ENCODE results near the gene ABCC5.

The ABCC5 gene

GRCh38 chr3:183987000-183987600, 30.6 kb downstream of the ABCC5 start:
- Histone ChIP-seq H3K36me3 (ENCODE audit: control insufficient read depth, insufficient read depth, low read length) (peaks cover 23% of the 10 kb centered on the region), H3K9me3 (ENCODE audit: control insufficient read depth, low read length) (no peaks in the 10 kb centered on the region), H3K27me3 (ENCODE audit: control insufficient read depth, insufficient read depth, low read length) (no peaks in the 10 kb centered on the region), H3K4me1 (ENCODE audit: control insufficient read depth, insufficient read depth, low read length) (peaks cover 12% of the 10 kb centered on the region), H3K9ac (ENCODE audit: low read length) (no peak overlapping the region), H3K4me3 (ENCODE audit: low read length) (no peak overlapping the region)

- Histone ChIP-seq H3K9me3 (ENCODE audit: control insufficient read depth, low read length) (no peaks in the 10 kb centered on the region), H3K36me3 (ENCODE audit: control insufficient read depth, insufficient read depth, low read length) (peaks cover 27% of the 10 kb centered on the region), H3K4me3 (ENCODE audit: low read length) (no peak overlapping the region), H3K27me3 (ENCODE audit: control insufficient read depth, insufficient read depth, low read length) (no peaks in the 10 kb centered on the region), H3K4me1 (ENCODE audit: control insufficient read depth, insufficient read depth, low read length) (no peaks in the 10 kb centered on the region), H3K9ac (ENCODE audit: low read length) (no peak overlapping the region)
Measured at GRCh38 chr3:183984749-183985729, 32.6 kb downstream of the ABCC5 start.

- Histone ChIP-seq H3K4me3 (ENCODE audit: low read length) (no peak overlapping the region), H3K9me3 (ENCODE audit: control insufficient read depth, low read length) (no peaks in the 10 kb centered on the region), H3K36me3 (ENCODE audit: control insufficient read depth, insufficient read depth, low read length) (peaks cover 27% of the 10 kb centered on the region), H3K27me3 (ENCODE audit: control insufficient read depth, insufficient read depth, low read length) (no peaks in the 10 kb centered on the region), H3K4me1 (ENCODE audit: control insufficient read depth, insufficient read depth, low read length) (no peaks in the 10 kb centered on the region), H3K9ac (ENCODE audit: low read length) (no peak overlapping the region)
Measured at GRCh38 chr3:183984127-183984740, 33.5 kb downstream of the ABCC5 start.

- Histone ChIP-seq H3K9me3 (ENCODE audit: control insufficient read depth, low read length) (no peaks in the 10 kb centered on the region), H3K4me1 (ENCODE audit: control insufficient read depth, insufficient read depth, low read length) (no peaks in the 10 kb centered on the region), H3K27me3 (ENCODE audit: control insufficient read depth, insufficient read depth, low read length) (no peaks in the 10 kb centered on the region), H3K9ac (ENCODE audit: low read length) (no peak overlapping the region), H3K4me3 (ENCODE audit: low read length) (no peak overlapping the region), H3K36me3 (ENCODE audit: control insufficient read depth, insufficient read depth, low read length) (peaks cover 15% of the 10 kb centered on the region)
Measured at GRCh38 chr3:183981990-183982644, 35.6 kb downstream of the ABCC5 start.

- Histone ChIP-seq H3K36me3 (ENCODE audit: control insufficient read depth, insufficient read depth, low read length) (peaks cover 18% of the 10 kb centered on the region), H3K27me3 (ENCODE audit: control insufficient read depth, insufficient read depth, low read length) (no peaks in the 10 kb centered on the region), H3K4me3 (ENCODE audit: low read length) (no peak overlapping the region), H3K4me1 (ENCODE audit: control insufficient read depth, insufficient read depth, low read length) (no peaks in the 10 kb centered on the region), H3K9ac (ENCODE audit: low read length) (no peak overlapping the region), H3K9me3 (ENCODE audit: control insufficient read depth, low read length) (no peaks in the 10 kb centered on the region)
Measured at GRCh38 chr3:183980403-183980802, 37.3 kb downstream of the ABCC5 start.

GRCh38 chr3:183975981-183976662, 41.6 kb downstream of the ABCC5 start:
- Histone ChIP-seq H3K4me3 (ENCODE audit: low read length) (no peak overlapping the region), H3K9ac (ENCODE audit: low read length) (no peak overlapping the region), H3K36me3 (ENCODE audit: control insufficient read depth, insufficient read depth, low read length) (peaks cover 6% of the 10 kb centered on the region), H3K9me3 (ENCODE audit: control insufficient read depth, low read length) (no peaks in the 10 kb centered on the region), H3K27me3 (ENCODE audit: control insufficient read depth, insufficient read depth, low read length) (no peaks in the 10 kb centered on the region), H3K4me1 (ENCODE audit: control insufficient read depth, insufficient read depth, low read length) (no peaks in the 10 kb centered on the region)

GRCh38 chr3:183968666-183969245, 48.9 kb downstream of the ABCC5 start:
- no peak overlapping the region for H3K9ac ChIP-seq (ENCODE audit: low read length)
- H3K4me1 ChIP-seq (ENCODE audit: control insufficient read depth, insufficient read depth, low read length): peaks cover 26% of the 10 kb centered on the region
- no peaks in the 10 kb centered on the region for H3K9me3 ChIP-seq (ENCODE audit: control insufficient read depth, low read length)
- H3K4me3 ChIP-seq (ENCODE audit: low read length): no peak overlapping the region
- peaks cover 16% of the 10 kb centered on the region for H3K36me3 ChIP-seq (ENCODE audit: control insufficient read depth, insufficient read depth, low read length)
- H3K27me3 ChIP-seq (ENCODE audit: control insufficient read depth, insufficient read depth, low read length): no peaks in the 10 kb centered on the region

- Histone ChIP-seq H3K9ac (ENCODE audit: low read length) (peak overlapping the region; percentile 23), H3K4me1 (ENCODE audit: control insufficient read depth, insufficient read depth, low read length) (peaks cover 26% of the 10 kb centered on the region), H3K36me3 (ENCODE audit: control insufficient read depth, insufficient read depth, low read length) (peaks cover 23% of the 10 kb centered on the region), H3K9me3 (ENCODE audit: control insufficient read depth, low read length) (no peaks in the 10 kb centered on the region), H3K27me3 (ENCODE audit: control insufficient read depth, insufficient read depth, low read length) (no peaks in the 10 kb centered on the region), H3K4me3 (ENCODE audit: low read length) (no peak overlapping the region)
Measured at GRCh38 chr3:183967693-183968092, 50.0 kb downstream of the ABCC5 start.

- Histone ChIP-seq H3K36me3 (ENCODE audit: control insufficient read depth, insufficient read depth, low read length) (peaks cover 23% of the 10 kb centered on the region), H3K9ac (ENCODE audit: low read length) (no peak overlapping the region), H3K4me3 (ENCODE audit: low read length) (no peak overlapping the region), H3K4me1 (ENCODE audit: control insufficient read depth, insufficient read depth, low read length) (peaks cover 26% of the 10 kb centered on the region), H3K9me3 (ENCODE audit: control insufficient read depth, low read length) (no peaks in the 10 kb centered on the region), H3K27me3 (ENCODE audit: control insufficient read depth, insufficient read depth, low read length) (no peaks in the 10 kb centered on the region)
Measured at GRCh38 chr3:183966361-183966791, 51.3 kb downstream of the ABCC5 start.

- Histone ChIP-seq H3K4me3 (ENCODE audit: low read length) (no peak overlapping the region), H3K4me1 (ENCODE audit: control insufficient read depth, insufficient read depth, low read length) (peaks cover 42% of the 10 kb centered on the region), H3K9me3 (ENCODE audit: control insufficient read depth, low read length) (no peaks in the 10 kb centered on the region), H3K36me3 (ENCODE audit: control insufficient read depth, insufficient read depth, low read length) (peaks cover 27% of the 10 kb centered on the region), H3K9ac (ENCODE audit: low read length) (no peak overlapping the region), H3K27me3 (ENCODE audit: control insufficient read depth, insufficient read depth, low read length) (no peaks in the 10 kb centered on the region)
Measured at GRCh38 chr3:183962807-183963206, 54.9 kb downstream of the ABCC5 start.

GRCh38 chr3:183959214-183959613, 58.5 kb downstream of the ABCC5 start:
- no peaks in the 10 kb centered on the region for H3K27me3 ChIP-seq (ENCODE audit: control insufficient read depth, insufficient read depth, low read length)
- no peaks in the 10 kb centered on the region for H3K9me3 ChIP-seq (ENCODE audit: control insufficient read depth, low read length)
- peak overlapping the region; percentile 50 for H3K9ac ChIP-seq (ENCODE audit: low read length)
- peaks cover 24% of the 10 kb centered on the region for H3K4me1 ChIP-seq (ENCODE audit: control insufficient read depth, insufficient read depth, low read length)
- H3K4me3 ChIP-seq (ENCODE audit: low read length): no peak overlapping the region
- peaks cover 13% of the 10 kb centered on the region for H3K36me3 ChIP-seq (ENCODE audit: control insufficient read depth, insufficient read depth, low read length)

All from mucosa of stomach (tissue), 1 donor.